Measurements from ENCODE around the gene IL17C.

Gene IL17C

DNA sequence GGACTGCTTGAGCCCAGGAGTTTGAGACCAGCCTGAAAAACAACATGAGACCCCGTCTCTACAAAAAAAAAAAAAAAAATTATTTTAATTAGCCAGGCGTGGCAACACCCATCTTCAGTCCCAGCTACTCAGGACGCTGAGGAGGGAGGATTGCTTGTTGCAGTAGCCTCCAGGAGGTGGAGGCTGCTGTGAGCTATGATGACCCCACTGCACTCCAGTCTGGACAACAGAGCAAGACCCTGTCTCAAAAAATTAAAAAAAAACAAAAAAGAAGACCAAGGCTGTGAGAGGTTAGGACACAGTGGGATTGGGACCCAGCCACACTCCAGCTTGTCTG lies 49.3 kb downstream of the IL17C start:
- DNase-seq (ENCODE audit: low read depth in 2 of 2), result no peak
- H3K4me3 ChIP-seq (replicated peaks in 1 of 2; ENCODE audit: low read depth in 2 of 2, low read length in 2 of 2), result no peak overlapping the region
- TF ChIP-seq, protein P1, sequence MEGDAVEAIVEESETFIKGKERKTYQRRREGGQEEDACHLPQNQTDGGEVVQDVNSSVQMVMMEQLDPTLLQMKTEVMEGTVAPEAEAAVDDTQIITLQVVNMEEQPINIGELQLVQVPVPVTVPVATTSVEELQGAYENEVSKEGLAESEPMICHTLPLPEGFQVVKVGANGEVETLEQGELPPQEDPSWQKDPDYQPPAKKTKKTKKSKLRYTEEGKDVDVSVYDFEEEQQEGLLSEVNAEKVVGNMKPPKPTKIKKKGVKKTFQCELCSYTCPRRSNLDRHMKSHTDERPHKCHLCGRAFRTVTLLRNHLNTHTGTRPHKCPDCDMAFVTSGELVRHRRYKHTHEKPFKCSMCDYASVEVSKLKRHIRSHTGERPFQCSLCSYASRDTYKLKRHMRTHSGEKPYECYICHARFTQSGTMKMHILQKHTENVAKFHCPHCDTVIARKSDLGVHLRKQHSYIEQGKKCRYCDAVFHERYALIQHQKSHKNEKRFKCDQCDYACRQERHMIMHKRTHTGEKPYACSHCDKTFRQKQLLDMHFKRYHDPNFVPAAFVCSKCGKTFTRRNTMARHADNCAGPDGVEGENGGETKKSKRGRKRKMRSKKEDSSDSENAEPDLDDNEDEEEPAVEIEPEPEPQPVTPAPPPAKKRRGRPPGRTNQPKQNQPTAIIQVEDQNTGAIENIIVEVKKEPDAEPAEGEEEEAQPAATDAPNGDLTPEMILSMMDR (IDR thresholded peaks at IDR 0.05; ENCODE audit: low read depth, low read length), result no peak

DNA sequence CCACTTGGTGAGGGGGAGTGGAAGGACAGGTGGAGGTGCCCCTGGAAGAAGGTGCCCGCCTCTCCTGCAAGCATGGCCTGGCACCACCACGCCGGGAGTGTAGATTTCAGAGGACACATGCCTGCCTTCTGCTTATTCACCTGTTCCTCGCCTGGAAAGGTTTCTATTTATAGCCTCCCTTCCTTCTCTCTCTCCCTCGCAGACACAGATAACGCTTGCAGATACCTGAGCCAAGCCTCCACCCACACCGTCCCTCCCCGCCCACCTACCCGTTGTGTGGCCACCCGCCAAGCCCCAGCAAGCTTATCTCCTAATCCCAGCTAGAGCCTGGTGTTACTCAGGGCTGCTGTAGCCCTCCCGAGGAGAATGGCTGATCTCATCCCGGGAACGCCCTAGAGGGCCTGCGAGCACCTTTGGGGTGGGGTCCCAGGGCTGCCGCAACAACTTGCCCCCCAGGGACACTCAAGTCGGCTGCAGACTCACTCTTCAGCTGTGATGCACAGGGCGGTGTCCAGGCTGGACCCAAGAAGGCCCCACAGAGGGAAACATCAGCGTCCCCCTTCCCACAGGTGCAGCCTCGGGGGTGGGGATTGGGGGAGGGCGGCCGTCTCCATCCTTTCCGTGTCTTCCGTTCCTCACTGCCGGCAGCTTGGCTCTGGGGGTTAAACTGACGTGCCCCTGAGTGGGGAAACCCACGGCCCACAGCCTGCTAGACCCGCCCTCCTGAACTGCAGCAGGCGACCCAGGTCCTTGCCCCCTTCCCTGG lies 49.8 kb downstream of the IL17C start:
- TF ChIP-seq, protein P1 (IDR thresholded peaks at IDR 0.05; ENCODE audit: low read depth, low read length), result no peak
- no peak for DNase-seq (ENCODE audit: low read depth in 2 of 2)
- no peak overlapping the region for H3K4me3 ChIP-seq (replicated peaks in 1 of 2; ENCODE audit: low read depth in 2 of 2, low read length in 2 of 2)

Data from cardiac fibroblast (primary cell).